ENCODE data around the gene E4F1. TPM values are rescaled to one million over a fixed set of nuclear protein-coding genes. Genes with fewer than 3 reads are reported as not detected.

Gene E4F1
- total and polyA plus RNA-seq, 10 of the 15 experiments (the other 5 are each of a cell fraction or from before 2014, with no cell fraction given): 0.23 to 36.5 (median 14.5) TPM

DNA sequence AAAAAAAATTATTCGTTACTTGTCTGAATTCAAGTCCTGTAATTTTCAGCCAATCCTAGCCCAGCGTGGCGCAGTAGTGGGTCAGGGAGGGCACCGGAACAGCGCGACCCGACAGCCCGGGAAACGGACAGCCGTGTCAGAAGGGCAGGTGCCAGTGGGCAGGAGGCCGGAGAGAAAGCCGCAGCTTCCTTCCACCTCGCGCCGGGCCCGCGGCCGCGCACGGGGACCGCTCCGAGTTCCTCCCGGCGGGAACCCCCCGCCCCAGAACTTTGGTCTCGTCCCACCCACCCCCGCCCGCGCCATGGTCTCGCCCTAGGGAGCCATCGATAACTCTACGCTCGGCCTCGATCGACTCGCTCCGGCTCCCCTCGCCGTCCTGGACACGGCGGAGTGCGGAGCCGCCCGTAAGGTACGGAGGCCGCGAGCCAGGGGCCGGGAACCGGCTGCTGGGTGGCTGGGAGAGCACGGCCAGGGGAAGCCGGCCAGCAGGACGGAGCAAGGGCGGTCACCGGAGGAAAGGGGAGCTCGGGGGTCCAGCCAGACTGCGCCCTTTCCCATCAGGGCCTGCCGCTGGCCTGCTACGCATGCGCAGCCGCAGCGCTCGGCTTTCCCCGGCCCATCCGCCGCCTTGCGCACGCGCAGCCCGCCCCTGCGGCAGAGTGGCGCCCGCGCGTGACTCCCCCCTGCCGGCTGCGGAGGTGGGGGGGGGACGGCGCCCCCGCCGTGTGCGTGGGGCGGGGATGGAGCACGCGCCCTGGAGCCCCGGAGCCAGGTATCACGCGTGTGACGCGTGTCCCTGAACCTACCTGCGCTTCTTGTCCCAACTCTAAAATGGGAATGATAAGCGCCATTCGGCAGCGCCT lies 18.1 kb upstream of the E4F1 start, which contains the start of gene MLST8 (continued):
- TF ChIP-seq, protein P1, sequence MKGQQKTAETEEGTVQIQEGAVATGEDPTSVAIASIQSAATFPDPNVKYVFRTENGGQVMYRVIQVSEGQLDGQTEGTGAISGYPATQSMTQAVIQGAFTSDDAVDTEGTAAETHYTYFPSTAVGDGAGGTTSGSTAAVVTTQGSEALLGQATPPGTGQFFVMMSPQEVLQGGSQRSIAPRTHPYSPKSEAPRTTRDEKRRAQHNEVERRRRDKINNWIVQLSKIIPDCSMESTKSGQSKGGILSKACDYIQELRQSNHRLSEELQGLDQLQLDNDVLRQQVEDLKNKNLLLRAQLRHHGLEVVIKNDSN (IDR thresholded peaks at IDR 0.05; ENCODE audit: borderline replicate concordance, extremely low read length, insufficient read depth, low read depth, low read length): peak; percentile 57
- TF ChIP-seq IKZF2 (IDR thresholded peaks at IDR 0.05) (peak in 1 of 2 experiments; percentile 19; a peak in 1 of 4 replicates), CBX5 (IDR thresholded peaks at IDR 0.05; ENCODE audit: low read depth) (no peak), ZSCAN29 (IDR thresholded peaks at IDR 0.05) (no peak), KLF5 (IDR thresholded peaks at IDR 0.05; ENCODE audit: partially characterized antibody) (peak; percentile 95), TCF12 (IDR thresholded peaks at IDR 0.05; ENCODE audit: low read depth, low read length) (no peak), KDM1A (IDR thresholded peaks at IDR 0.05; ENCODE audit: borderline replicate concordance) (no peak), SREBF1 (IDR thresholded peaks at IDR 0.05; ENCODE audit: low read length) (peak; percentile 90), SP1 (IDR thresholded peaks at IDR 0.05; ENCODE audit: low read depth, low read length) (peak; percentile 29), GATAD2B (conservative IDR thresholded peaks at IDR 0.05; ENCODE audit: low read depth) (peak; percentile 88; the same call in 1 of the 2 replicates), JUND (IDR thresholded peaks at IDR 0.05; ENCODE audit: low read depth, low read length) (peak; percentile 96), TBL1XR1 (IDR thresholded peaks at IDR 0.05; ENCODE audit: low read depth, low read length) (0 out of 2 replicates have a peak, but pooled peaks have one; percentile 67), SMARCA5 (IDR thresholded peaks at IDR 0.05) (no peak; the same call in 1 of the 2 replicates), BCL11A (IDR thresholded peaks at IDR 0.05; ENCODE audit: low read depth, low read length) (no peak), IRF4 (IDR thresholded peaks at IDR 0.05; ENCODE audit: low read depth, low read length) (no peak), CHD1 (IDR thresholded peaks at IDR 0.05; ENCODE audit: low read depth, low read length) (peak; percentile 96), SUPT20H (IDR thresholded peaks at IDR 0.05; ENCODE audit: borderline replicate concordance, control insufficient read depth, low read depth, low read length) (no peak)
- TF ChIP-seq, protein P2, sequence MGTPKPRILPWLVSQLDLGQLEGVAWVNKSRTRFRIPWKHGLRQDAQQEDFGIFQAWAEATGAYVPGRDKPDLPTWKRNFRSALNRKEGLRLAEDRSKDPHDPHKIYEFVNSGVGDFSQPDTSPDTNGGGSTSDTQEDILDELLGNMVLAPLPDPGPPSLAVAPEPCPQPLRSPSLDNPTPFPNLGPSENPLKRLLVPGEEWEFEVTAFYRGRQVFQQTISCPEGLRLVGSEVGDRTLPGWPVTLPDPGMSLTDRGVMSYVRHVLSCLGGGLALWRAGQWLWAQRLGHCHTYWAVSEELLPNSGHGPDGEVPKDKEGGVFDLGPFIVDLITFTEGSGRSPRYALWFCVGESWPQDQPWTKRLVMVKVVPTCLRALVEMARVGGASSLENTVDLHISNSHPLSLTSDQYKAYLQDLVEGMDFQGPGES (IDR thresholded peaks at IDR 0.05): 0 out of 2 replicates have a peak, but pooled peaks have one; percentile 43
- TF ChIP-seq, protein P3, sequence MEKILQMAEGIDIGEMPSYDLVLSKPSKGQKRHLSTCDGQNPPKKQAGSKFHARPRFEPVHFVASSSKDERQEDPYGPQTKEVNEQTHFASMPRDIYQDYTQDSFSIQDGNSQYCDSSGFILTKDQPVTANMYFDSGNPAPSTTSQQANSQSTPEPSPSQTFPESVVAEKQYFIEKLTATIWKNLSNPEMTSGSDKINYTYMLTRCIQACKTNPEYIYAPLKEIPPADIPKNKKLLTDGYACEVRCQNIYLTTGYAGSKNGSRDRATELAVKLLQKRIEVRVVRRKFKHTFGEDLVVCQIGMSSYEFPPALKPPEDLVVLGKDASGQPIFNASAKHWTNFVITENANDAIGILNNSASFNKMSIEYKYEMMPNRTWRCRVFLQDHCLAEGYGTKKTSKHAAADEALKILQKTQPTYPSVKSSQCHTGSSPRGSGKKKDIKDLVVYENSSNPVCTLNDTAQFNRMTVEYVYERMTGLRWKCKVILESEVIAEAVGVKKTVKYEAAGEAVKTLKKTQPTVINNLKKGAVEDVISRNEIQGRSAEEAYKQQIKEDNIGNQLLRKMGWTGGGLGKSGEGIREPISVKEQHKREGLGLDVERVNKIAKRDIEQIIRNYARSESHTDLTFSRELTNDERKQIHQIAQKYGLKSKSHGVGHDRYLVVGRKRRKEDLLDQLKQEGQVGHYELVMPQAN (conservative IDR thresholded peaks at IDR 0.05): peak; percentile 86
- TF ChIP-seq, protein P4, sequence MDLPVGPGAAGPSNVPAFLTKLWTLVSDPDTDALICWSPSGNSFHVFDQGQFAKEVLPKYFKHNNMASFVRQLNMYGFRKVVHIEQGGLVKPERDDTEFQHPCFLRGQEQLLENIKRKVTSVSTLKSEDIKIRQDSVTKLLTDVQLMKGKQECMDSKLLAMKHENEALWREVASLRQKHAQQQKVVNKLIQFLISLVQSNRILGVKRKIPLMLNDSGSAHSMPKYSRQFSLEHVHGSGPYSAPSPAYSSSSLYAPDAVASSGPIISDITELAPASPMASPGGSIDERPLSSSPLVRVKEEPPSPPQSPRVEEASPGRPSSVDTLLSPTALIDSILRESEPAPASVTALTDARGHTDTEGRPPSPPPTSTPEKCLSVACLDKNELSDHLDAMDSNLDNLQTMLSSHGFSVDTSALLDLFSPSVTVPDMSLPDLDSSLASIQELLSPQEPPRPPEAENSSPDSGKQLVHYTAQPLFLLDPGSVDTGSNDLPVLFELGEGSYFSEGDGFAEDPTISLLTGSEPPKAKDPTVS (IDR thresholded peaks at IDR 0.05; ENCODE audit: low read depth, low read length): 0 out of 2 replicates have a peak, but pooled peaks have one; percentile 19
- TF ChIP-seq, protein P5, sequence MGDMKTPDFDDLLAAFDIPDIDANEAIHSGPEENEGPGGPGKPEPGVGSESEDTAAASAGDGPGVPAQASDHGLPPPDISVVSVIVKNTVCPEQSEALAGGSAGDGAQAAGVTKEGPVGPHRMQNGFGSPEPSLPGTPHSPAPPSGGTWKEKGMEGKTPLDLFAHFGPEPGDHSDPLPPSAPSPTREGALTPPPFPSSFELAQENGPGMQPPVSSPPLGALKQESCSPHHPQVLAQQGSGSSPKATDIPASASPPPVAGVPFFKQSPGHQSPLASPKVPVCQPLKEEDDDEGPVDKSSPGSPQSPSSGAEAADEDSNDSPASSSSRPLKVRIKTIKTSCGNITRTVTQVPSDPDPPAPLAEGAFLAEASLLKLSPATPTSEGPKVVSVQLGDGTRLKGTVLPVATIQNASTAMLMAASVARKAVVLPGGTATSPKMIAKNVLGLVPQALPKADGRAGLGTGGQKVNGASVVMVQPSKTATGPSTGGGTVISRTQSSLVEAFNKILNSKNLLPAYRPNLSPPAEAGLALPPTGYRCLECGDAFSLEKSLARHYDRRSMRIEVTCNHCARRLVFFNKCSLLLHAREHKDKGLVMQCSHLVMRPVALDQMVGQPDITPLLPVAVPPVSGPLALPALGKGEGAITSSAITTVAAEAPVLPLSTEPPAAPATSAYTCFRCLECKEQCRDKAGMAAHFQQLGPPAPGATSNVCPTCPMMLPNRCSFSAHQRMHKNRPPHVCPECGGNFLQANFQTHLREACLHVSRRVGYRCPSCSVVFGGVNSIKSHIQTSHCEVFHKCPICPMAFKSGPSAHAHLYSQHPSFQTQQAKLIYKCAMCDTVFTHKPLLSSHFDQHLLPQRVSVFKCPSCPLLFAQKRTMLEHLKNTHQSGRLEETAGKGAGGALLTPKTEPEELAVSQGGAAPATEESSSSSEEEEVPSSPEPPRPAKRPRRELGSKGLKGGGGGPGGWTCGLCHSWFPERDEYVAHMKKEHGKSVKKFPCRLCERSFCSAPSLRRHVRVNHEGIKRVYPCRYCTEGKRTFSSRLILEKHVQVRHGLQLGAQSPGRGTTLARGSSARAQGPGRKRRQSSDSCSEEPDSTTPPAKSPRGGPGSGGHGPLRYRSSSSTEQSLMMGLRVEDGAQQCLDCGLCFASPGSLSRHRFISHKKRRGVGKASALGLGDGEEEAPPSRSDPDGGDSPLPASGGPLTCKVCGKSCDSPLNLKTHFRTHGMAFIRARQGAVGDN (IDR thresholded peaks at IDR 0.05): peak; percentile 72; the same call in 1 of the 2 replicates
